GM12873 (cell line): Measurements from ENCODE around the gene ENC1.

Experiments
- TF ChIP-seq, protein P1 (sequence below): IDR thresholded peaks from 2 replicates; pipeline ENCODE4 v1.5.1; 2012; ENCODE audit warnings: low read depth, mild to moderate bottlenecking, moderate library complexity, low read length, control low read depth; ENCODE audit not compliant: insufficient read depth; ENCODE audit errors: missing control alignments

ENC1 gene

DNA sequence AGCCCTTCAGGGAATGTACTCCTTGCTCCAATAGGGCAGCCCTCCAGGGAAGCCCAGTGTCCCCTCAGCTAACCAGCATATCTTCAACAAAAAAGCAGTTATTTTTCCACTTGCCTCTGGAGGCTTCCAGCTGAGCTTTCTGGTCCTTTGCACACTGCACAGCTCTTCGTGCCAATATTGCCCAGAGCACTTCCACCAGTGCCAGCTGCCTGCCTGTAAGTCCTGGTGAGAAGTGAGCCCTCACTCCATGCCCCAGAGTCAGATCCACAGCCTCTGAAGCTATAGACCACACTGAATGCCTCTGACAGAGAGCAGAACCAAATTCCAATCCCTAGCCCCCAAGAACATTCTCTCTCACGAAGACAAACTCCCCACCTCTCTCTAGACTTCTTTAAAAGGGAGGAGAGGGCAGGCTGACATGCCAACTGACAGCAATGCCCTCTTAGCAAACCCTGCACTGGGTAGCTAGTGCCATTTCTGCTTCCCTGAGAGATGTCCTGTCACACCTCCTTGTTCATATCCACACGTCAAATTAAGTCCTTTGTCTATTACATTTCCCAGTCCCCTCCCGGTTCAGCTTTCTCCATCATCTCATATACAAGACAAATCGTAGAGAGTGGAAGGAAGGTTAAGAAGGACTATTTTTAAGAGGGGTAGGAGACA is 31.8 kb upstream of the ENC1 start:
- TF ChIP-seq, protein P1, sequence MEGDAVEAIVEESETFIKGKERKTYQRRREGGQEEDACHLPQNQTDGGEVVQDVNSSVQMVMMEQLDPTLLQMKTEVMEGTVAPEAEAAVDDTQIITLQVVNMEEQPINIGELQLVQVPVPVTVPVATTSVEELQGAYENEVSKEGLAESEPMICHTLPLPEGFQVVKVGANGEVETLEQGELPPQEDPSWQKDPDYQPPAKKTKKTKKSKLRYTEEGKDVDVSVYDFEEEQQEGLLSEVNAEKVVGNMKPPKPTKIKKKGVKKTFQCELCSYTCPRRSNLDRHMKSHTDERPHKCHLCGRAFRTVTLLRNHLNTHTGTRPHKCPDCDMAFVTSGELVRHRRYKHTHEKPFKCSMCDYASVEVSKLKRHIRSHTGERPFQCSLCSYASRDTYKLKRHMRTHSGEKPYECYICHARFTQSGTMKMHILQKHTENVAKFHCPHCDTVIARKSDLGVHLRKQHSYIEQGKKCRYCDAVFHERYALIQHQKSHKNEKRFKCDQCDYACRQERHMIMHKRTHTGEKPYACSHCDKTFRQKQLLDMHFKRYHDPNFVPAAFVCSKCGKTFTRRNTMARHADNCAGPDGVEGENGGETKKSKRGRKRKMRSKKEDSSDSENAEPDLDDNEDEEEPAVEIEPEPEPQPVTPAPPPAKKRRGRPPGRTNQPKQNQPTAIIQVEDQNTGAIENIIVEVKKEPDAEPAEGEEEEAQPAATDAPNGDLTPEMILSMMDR, result no peak

DNA sequence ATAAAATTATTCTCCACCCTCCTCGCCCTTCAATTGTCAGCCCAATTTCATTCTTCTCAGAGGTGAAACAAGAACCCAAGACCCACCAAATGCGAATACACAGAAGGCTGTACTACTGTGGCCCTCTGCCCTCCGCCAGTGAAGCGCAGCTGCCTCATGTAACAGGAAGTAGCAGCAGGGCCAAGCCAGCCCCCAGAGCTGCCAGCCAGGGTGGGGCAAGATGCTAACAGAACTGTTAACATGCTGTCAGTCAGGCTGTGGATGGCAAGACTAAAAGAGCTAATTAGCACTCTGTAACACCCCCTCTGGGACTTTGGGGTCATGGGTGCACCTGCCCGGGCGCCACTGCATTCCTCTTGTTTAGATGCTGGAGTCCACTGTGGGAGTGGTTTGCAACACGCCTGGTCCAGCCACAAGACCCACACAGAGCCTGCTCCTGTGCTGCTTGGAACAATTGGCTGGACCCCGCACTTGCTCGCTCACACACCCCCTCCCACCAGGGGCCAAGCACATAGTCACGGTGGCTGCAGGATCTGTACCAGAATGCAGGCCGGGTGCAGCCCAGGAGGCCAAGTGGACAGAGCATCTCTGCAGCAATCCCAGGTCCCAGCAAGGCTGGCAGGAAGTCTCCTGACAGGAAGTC is 30.0 kb upstream of the ENC1 start:
- TF ChIP-seq, protein P1, result no peak

DNA sequence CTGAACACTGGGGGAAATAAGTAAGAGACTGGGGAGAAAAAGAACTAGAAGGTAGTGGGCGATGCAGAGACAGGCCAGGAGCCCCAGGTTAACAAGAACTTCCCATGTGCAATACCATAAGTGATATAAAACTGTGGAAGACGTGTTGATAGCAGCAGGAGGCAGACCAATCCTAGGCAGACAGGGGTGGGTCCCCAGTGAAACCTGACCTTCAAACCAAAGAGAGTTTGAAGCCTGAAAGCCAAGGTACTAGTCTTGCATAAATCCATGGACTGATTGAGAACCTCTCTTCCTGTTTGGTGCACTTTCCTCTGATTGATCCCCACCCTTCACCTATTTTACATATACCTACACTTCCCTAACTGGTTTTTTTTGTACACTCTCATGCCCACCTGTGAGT is 29.3 kb upstream of the ENC1 start:
- TF ChIP-seq, protein P1, result no peak

DNA sequence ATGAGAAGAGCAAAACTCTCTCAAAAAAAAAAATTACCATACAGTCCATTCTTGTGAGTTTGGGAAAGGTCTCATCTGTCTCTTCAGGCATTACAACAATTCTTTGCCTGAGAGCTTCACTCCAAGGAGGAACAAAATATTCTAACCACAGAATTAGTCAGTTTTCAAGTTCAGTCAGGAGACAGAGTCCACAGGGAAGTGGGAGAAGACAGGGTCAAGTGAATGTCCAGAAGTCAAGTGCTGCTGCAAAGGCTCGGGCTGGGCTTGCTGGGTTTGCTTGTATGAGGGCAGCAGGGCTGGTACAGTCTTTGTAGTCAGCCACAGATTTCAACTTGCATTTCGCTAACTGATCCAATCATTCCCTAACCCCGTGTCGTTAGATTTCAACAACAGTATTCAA is 26.9 kb upstream of the ENC1 start:
- TF ChIP-seq, protein P1, result no peak

DNA sequence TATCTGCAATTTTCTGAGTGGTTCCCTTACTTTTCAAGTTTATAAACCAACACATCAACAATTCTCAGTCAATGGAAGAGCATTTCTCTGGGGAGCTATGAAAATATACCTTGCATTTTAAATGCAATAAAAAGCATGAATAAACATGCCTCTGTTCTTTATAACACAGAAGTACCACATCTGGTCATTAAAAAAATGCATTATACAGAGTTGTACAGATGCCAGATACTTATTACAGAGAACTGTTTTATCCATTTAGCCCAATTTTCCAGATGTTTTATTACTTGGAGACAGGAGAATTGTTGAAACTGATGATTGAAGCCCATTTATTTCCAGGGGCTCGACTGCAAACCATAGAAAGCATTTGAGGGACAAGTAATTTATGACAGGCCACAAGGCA is 25.3 kb upstream of the ENC1 start:
- TF ChIP-seq, protein P1, result no peak

DNA sequence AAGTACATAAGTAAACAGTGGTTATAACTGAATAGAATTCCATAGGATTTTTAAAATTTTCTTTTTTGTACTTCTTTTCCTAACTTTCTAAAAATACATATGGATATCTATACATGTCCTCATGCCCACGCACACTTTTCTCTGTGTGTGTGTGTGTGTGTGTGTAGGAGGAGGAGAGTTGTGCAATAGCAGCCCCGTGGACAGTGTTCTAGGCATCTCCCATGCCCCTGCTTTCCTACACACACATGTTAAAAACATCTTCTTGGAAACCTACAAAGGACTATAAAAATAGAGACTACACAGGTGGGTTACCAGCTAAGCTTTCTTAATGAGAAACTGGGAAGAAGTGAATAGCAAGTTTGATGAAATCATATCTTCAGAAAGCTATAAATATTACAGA is 24.7 kb upstream of the ENC1 start:
- TF ChIP-seq, protein P1, result no peak

DNA sequence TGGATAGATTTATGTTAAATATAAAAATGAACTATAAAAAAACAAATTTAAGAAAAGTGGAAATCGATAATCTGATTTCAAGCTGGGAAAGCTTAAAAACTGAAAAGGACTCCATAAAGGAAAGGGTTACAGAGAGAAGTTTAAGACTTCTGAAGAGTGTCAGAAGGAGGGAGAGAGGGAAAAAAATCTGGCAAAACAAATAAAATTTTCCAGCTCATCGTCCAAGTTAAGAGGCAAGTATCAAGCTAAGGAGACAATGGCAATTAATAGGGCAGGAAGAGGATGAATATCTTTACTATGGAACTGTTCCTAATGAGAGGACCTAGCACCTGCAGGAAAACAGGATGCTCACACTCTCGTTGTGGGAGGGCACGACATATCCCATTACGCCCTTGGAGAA is 24.0 kb upstream of the ENC1 start:
- TF ChIP-seq, protein P1, result no peak
